Activated CD8-positive, alpha-beta memory T cell treated with anti-CD3 and anti-CD28 coated beads, Interleukin-2, amount 50 U/mL, for 24 hours (primary cell): ENCODE data around the gene TRNAU1AP.
"Not testable (repeated sequence)": the region's sequence is repeated elsewhere in the genome, so short reads cannot be mapped to it uniquely, and the experiment has no call there.

Source experiments
- DNase-seq: peaks from one replicate; pipeline ENCODE4 v3.0.0-alpha.2; 2020; ENCODE audit errors: extremely low read depth

The TRNAU1AP gene

DNA sequence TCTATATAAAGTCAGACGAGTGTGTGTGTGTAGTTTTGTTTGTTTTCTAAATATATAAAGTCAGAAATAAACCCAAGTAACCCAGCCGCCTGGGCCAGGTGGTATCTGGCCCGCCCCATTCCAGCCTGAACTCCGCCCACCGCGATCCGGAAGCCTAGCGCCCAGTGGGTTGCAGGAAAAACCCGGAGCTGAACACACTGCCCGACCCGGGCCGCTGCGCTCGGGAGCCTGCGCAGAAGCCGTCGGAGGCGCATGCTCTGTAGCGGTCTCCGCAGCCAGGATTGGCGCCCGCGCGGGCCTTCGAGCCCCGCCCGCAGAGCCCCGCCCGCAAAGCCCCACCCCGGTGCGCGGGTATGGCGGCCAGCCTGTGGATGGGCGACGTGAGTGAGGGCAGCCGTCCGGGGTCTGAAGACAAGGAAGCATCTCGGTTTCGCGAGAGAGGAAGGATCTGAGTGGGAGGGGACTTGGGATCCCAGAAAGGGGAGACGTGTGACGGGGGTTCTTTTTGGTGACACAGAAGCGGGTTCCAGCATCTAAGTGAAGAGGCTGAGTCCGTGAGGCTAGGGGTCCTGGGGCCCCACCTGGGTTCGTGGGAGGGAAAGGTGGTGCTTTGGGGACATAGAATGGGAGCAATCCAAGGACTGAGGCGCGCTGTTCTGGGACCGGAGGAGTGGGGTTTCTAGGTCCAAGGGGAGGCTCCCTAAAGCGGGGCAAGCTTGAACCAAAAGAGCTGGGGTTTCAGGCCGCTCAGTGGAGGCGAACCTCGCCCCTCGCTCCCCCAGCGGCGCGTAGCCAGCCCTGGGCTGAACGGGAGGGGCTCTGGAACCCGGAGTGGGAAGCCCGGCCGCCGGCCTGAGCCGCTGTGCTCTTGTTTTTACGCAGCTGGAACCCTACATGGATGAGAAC is at the start of gene TRNAU1AP:
TSS of gene TRNAU1AP (plus strand) at position 328 of the 906 bp plus-strand sequence. CDS start at position 354, 26 bp downstream.
- DNase-seq, result peak; percentile 89

GRCh38 chr1:28503117-28503516 is 49.8 kb upstream of the TRNAU1AP start:
- DNase-seq, result no peak

DNA sequence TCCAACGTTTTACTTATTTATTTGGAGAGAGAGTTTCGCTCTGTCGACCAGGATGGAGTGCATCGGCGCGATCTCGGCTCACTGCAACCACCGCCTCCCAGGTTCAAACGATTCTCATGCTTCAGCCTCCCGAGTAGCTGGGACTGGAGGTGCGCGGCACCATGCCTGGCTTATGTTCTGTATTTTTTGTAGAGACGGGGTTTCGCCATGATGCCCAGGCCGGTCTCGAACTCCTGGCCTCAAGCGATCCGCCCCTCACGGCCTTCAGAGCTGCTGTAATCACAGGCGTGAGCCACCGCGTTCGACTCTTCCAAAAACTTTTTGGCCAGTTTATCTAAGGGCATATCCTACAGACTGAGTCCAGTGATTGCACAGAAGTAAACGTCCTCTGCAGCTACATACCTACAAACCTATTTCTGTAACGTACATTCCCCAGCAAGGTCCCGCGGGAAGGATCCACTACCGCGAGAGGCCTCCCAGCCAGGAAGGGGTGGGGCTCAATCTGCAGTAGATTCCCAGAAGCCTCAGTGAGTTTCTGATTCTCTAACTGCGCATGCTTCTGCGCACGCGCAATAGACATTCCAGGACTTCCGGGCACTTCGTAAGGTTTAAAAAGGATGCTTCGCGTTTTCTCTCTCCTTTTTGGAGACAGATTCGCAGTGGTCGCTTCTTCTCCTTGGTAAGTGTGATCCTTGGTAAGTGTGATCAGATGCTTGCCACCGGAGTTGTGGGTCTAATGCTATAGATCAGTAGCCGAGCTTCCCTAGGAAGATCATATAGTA is 47.3 kb upstream of the TRNAU1AP start, which contains the start of gene RCC1:
TSS of gene RCC1 (plus strand) at position 638 of the 782 bp plus-strand sequence. CDS start 23,824 bp downstream, outside the sequence.
- DNase-seq, result peak; percentile 88

DNA sequence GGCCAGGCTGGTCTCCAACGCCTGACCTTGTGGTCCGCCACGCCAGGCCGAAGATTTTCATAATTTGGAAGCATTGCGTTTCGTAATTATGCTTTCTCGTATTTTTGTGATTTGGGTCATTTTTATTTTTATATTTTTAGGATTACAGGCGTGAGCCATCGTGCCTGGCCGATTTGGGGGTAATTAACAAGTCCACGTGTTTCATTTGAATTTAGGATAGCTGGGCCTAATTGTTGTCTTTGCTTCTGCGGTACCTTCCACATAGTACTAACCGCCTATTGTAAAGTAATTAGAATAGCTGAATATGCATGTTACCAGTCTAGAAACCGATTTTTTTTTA is 46.0 kb upstream of the TRNAU1AP start:
- DNase-seq, result no peak

- no peak for DNase-seq
Measured at GRCh38 chr1:28507247-28507645, 45.6 kb upstream of the TRNAU1AP start.

DNA sequence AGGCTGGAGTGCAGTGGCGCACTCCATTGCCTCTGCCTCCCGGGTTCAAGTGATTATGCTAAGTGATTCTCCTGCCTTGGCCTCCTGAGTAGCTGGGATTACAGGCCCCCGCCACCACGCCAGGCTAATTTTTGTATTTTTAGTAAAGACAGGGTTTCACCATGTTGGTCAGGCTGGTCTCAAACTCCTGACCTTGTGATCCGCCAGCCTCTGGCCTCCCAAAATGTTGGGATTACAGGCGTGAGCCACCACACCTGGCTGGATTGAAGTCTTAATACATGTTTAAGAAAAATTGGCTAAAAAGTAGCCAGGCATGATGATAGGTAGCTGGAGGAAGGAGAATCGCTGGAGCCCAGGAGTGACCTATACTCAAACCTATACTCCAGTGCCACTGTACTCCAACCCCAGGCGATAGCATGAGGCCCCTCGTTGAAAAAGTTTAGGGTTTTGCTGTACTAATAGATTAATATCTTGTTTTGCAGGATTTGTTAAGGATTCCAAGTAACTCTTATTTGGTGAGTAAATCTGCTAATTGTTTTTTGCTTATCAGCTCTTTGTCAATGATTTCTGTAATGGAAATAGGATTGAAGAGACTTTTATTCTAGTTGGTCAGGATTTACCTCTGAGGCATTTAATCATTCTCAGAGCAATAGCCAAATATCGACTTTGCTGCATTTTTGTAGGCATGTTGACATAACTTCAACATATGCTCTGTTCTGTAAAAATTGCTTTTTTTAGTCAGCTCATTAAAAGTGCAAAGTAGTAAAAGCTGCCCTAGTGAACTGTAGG is 45.0 kb upstream of the TRNAU1AP start:
- no peak for DNase-seq

DNA sequence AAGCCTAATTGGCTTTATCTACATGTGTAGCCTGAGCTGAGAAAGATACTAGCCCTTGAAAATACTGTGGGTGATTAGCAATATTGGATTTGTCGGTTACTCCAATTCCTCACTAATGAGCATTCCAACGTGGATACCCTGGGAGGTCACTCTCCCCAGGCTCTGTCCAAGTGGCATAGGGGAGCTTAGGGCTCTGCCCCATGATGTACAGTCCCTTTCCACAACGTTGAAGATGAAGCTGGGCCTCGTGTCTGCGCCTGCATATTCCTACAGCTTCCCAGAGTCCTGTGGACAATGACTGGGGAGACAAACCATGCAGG is 44.5 kb upstream of the TRNAU1AP start:
- no peak for DNase-seq

DNA sequence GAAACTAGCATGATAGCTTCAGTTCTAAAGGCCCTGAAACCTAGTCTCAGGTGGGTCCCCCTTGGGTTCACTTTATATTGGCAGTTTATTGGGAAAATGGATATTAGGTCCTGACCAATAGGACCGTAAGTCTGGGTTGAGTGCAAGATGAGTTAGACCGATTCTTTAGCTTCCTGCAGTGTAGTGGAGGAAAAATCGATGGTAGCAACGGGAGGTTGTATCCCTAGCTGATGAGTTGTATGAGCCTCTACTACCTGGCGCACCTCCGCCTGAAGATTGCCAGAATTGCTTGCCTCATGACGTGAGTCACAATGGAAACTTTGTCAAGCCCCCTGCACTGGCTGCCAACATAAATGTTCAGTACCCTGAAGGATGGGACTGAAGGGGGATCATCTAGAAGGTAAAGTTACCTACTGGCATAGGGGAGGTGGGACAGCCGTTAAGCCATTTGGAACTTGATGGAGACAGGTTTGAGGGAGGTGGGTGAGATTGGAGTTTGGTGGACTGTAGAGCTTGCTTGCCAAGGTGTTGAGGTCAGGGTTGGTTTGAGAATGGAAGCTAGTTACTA is 43.1 kb upstream of the TRNAU1AP start:
- no peak for DNase-seq

DNA sequence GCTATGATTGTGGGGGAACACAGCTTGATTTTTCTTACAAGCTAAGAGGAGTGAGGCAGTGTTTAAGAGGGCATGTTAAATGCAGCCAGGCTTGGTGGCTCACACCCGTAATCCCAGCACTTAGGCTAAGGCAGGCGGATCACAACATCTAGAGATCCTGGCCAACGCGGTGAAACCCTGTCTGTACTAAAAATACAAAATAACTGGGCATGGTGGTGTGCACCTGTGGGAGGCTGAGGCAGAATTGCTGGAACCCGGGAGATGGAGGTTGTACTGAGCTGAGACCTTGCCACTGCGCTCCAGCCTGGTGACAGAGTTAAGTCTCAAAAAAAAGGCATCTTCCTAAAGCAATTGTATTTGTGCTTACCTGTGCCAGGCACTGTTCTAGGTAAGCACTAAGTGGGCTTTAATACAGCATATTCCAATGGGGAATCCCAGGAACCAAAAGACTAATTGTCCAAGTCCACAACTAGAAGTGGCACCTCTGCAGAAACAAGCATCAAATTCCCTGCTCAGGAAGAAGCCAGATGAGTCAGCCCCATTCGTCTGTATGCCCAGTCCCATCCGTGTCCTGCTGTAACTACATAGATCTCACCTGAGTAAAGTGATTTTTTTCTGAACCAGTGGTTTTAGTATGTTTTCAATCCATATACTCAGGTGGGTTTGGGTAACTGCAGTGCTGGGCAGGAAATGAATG is 42.5 kb upstream of the TRNAU1AP start:
- no peak for DNase-seq

DNA sequence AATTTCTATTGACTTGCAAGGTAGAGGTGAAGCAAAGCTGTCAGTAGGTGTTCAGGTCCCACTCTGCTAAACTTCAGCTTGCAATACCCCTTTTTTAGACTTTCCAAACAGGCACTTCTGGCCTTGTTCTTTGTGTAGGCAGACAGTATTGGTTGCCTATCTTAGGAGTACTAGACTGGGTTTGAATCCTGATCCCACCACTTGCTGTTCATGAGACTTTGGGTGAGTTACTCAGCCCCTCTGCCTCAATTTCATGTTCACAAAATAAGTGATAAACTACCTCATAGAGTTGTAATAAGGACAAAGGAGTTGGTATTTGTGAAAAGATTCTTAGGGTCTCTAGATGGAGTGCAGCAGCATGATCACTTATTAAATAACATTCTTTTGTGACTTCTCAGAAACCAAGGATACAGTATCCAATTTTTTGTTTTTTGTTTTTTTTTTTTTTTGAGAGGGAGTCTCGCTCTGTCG is 41.9 kb upstream of the TRNAU1AP start:
- no peak for DNase-seq

DNA sequence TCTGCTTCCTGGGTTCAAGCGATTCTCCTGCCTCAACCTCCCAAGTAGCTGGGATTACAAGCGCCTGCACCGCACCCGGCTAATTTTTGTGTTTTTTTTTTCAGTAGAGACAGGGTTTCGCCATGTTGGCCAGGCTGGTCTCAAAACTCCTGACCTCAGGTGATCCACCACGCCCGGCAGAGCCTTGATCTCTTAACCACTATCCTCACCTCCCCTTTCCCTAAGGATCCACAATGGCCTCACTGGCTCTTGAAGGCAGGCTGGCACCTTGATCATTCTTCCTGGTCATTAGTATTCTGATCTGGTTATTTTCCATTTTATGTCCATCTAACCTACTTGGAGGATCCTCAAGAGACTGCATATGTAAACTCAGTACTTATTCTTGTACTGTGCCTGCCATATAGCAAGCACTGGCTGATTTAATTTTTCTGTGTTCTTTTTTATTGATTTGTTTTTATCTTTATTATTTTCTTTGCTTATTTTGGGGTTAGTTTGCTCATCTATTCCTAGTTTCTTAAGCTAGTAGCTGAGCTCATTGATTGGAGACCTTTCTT is 40.8 kb upstream of the TRNAU1AP start:
- DNase-seq, result no peak

- DNase-seq, result not testable (repeated sequence)
Measured at GRCh38 chr1:28514445-28514933, 38.4 kb upstream of the TRNAU1AP start.

DNA sequence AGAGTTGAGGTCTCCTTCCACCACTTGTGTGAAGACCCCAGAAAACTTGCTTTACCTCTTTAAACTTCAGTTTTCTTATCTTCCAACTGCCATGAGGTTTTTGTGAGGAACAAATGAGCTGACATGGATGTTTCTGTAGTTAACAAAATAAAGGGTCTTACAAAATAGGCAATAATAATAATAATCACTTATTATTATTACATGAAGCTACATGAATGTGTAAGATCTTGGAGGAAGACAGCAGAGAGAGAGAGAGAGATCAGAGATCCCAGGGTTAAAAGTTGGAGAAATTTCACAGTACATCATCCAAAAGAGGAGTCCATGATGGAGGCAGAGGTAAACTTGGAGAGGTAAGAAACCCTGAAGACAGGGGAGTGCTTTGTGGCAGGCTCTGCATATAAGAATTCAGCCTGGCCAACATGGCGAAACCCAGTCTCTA is 36.3 kb upstream of the TRNAU1AP start:
- no peak for DNase-seq

- DNase-seq, result no peak
Measured at GRCh38 chr1:28517649-28517999, 35.3 kb upstream of the TRNAU1AP start.

GRCh38 chr1:28518000-28518744 is 34.7 kb upstream of the TRNAU1AP start:
- peak; percentile 70 for DNase-seq

- DNase-seq, result no peak
Measured at GRCh38 chr1:28518745-28519341, 34.0 kb upstream of the TRNAU1AP start.

GRCh38 chr1:28519946-28520725 is 32.7 kb upstream of the TRNAU1AP start:
- DNase-seq, result no peak

GRCh38 chr1:28520796-28521195 is 32.1 kb upstream of the TRNAU1AP start:
- not testable (repeated sequence) for DNase-seq
